Stomach smooth muscle (tissue), 2 donors: ENCODE measurements around the gene IL34.

Source experiments
- H3K27ac ChIP-seq: one replicate; pipeline ENCODE4 v1.7.0; 2013; ENCODE audit warnings: mild to moderate bottlenecking, low read length, inconsistent platforms
- H3K27me3 ChIP-seq, 2 donors: one replicate each; pipeline ENCODE4 v1.7.0; 2013; ENCODE audit warnings: low read length in 2 of 2; ENCODE audit not compliant: insufficient read depth in 2 of 2, control insufficient read depth in 1 of 2
- H3K36me3 ChIP-seq, 2 donors: one replicate each; pipeline ENCODE4 v1.7.0; 2013; ENCODE audit warnings: low read length in 2 of 2; ENCODE audit not compliant: control insufficient read depth in 2 of 2, insufficient read depth in 2 of 2
- H3K4me1 ChIP-seq: one replicate; pipeline ENCODE4 v1.7.0; 2013; ENCODE audit warnings: low read length; ENCODE audit not compliant: control insufficient read depth, insufficient read depth
- H3K4me3 ChIP-seq, 2 donors: one replicate each; pipeline ENCODE4 v1.7.0; 2013; ENCODE audit warnings: low read length in 2 of 2
- H3K9ac ChIP-seq, 2 donors: one replicate each; pipeline ENCODE4 v1.7.0; 2013; ENCODE audit warnings: low read length in 2 of 2, mild to moderate bottlenecking in 1 of 2
- H3K9me3 ChIP-seq, 2 donors: one replicate each; pipeline ENCODE4 v1.7.0; 2013; ENCODE audit warnings: low read length in 2 of 2; ENCODE audit not compliant: control insufficient read depth in 2 of 2
- donor health status: healthy.
- donor health status: Pancreatic carcinoma.

Gene IL34

DNA sequence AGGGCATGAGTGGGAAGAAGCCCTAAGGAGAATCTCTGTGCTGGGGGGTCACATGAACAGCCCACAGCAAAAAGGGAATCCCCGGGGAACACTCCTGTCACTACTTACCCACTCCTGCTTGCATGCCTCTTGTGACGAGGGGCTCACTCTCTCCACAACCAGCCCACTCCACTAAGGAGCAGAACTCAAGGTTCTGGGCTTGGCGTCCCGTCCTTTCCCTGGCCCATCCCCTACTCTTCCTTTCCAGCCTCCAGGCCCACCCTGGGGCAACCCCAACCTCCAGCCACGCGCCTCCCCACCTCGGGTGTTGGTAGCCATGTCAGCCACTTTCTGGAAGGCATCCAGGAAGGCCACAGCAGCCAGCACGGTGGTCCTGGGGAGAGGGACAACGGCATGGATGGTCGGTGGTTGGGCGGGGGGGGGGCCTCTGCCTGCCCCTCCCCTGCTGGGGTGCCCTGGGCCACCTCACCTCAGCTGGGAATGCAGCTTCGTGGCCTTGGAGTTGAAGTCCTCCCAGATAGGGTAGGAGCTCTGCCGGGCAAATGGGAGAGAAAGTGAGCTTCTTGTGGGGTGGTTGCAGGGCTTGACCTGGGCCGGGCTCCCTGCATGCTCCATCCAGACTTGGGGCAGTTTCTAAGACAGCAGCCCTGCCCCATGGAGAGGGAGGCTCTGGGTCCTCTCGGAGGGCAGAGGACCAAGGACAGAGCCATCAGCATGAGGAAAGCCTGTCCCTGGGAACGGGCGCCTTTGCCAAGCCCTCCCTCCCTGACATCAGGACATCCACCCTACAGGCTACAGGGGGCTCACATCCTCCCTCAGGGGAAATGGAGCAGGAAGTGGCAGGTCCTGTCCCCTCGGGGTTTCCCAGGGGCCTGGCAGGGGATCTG, 34.4 kb downstream of the IL34 start:
- Histone ChIP-seq H3K27me3 (no peaks in the 10 kb centered on the region), H3K9me3 (no peaks in the 10 kb centered on the region), H3K27ac (peak overlapping the region; percentile 78), H3K9ac (peak overlapping the region; percentile 36 to 82), H3K4me3 (peak overlapping the region; percentile 31 to 89), H3K4me1 (peaks cover 67% of the 10 kb centered on the region), H3K36me3 (peaks cover 31 to 36% of the 10 kb centered on the region in 2 donors)

DNA sequence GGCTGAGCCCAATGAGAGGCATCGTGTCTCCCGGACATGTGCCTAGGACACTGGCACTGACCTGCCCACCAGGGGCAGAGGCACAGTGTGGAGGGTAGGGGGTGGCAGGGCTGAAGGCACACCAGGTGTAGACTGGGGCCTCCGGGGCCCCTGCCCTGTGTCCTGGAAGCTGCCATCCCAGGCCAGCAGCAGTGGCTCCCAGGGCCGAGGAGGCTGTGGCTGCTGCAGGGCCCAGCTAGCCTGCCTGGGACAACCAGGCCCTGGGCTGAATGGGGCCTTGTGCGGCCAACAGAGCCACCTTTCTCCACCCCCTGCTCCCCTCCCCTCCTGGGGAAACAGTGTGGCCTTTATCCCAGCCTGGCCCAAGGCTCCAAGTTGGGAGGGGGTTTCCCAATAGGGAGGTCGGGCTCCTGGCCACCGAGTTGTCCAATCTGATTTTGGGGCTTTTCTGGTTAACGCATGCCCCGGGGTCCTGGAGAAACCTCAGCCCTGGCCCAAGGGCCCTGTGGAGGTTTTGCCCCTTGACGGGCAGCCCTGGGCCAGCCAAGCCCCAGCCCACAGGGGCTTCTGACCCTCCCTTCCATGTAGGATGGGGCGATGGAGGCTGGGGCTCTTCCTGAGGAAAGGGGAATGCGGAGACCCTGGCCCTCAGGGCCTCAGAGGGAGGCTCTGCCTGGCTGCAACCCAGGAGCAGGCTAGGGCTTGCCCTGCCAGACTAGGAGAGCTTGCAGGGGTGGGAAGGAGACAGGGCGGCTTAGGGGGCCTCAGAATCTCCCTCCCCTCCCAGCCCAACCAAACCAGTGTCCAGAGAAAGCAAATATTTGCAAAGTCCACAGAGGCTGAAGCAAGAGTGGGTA, 35.3 kb downstream of the IL34 start:
- Histone ChIP-seq H3K27ac (peak overlapping the region; percentile 76), H3K9ac (peak overlapping the region; percentile 55 to 82), H3K36me3 (peaks cover 22 to 28% of the 10 kb centered on the region in 2 donors), H3K4me1 (peaks cover 68% of the 10 kb centered on the region), H3K4me3 (peak overlapping the region; percentile 49 to 89), H3K27me3 (no peaks in the 10 kb centered on the region), H3K9me3 (no peaks in the 10 kb centered on the region)

DNA sequence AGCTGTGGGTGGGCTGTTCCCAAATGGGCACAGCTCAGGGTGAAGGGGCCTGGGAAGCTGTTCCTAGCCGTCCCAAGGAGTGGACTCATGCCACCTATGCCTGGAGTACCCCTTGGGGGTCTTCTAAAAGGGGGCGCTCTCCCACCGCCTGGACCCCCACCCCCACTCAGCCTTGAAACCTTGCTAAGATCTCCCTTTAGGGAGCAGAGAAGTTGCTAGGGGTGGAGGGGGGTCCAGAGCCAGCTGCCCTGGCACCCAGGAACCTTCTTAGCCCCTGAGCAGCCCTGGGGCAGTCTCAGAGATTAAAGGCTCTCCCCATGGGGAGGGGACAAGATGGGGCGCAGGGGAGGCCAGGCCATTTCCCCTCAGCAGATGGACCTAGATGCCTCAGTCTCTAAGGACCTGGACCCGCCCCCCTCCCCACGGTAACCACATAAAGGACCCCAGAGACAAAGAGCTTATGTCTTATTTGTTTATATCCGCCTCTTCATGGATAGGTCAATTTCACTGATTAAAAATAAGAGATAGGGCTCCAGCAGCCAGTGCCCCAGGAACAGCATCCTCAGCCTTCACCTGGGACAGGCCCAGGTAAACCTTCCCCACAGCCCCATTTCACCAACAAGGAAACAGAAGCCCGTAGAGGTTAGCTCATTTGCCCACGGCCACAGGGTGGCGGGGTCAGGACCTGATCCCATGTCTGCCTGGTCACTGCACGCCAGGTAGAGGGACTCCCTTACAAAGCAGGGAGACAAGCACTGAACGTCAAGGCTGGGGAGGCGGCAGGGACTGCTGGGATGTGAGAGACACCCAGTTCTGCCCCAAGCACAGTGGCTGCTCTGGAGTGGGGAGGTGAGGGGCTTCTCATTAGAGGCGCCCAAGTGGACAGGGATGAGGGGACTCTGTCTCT, 36.1 kb downstream of the IL34 start:
- Histone ChIP-seq H3K4me3 (peak overlapping the region; percentile 49 to 89), H3K9me3 (no peaks in the 10 kb centered on the region), H3K27ac (peak overlapping the region; percentile 76), H3K36me3 (peaks cover 14 to 22% of the 10 kb centered on the region in 2 donors), H3K9ac (peak overlapping the region; percentile 13 to 82), H3K27me3 (no peaks in the 10 kb centered on the region), H3K4me1 (peaks cover 77% of the 10 kb centered on the region)

DNA sequence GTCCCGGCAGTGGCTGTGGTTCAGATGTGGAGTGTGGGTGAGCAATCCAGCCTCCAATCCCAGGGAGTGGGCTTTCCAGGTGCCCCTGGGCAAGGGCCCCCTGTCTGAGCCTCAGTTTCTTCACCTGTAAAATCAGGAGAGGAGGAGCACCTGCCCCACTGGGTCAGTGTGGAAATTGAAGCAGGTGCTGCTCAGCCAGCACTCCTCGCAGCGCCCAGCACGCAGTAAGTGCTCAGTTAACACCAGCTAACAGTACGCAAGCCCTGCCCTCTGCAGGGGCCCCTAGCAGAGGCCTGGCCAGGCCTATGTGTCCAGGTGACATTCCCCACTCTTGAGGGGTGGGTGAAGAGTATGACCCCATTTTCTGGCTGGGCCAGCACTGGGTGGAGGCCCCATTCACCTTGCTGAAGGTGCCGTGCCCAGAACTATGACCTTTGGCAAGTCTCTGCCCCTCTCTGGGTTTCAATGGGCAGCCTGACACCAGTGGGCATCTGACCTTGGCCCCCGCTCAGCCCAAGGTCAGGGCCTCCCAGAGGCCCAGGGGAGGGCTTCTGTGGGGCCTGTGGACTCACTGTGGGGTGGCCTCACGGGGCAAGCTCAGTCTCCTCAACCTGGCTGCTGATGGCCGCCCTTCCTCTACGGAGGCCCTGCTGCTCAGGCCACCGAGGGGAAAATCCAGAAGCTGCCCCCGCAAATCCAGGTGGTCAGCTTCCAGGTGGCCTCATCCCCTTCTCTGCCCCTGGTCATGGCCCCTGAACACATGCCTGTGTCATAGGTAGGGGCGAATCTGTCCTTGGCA, 37.0 kb downstream of the IL34 start:
- Histone ChIP-seq H3K4me3 (peak overlapping the region; percentile 89 to 91), H3K4me1 (peaks cover 85% of the 10 kb centered on the region), H3K27me3 (no peaks in the 10 kb centered on the region), H3K9ac (peak overlapping the region; percentile 68 to 82), H3K27ac (peak overlapping the region; percentile 76), H3K9me3 (no peaks in the 10 kb centered on the region), H3K36me3 (peaks cover 9 to 14% of the 10 kb centered on the region in 2 donors)

DNA sequence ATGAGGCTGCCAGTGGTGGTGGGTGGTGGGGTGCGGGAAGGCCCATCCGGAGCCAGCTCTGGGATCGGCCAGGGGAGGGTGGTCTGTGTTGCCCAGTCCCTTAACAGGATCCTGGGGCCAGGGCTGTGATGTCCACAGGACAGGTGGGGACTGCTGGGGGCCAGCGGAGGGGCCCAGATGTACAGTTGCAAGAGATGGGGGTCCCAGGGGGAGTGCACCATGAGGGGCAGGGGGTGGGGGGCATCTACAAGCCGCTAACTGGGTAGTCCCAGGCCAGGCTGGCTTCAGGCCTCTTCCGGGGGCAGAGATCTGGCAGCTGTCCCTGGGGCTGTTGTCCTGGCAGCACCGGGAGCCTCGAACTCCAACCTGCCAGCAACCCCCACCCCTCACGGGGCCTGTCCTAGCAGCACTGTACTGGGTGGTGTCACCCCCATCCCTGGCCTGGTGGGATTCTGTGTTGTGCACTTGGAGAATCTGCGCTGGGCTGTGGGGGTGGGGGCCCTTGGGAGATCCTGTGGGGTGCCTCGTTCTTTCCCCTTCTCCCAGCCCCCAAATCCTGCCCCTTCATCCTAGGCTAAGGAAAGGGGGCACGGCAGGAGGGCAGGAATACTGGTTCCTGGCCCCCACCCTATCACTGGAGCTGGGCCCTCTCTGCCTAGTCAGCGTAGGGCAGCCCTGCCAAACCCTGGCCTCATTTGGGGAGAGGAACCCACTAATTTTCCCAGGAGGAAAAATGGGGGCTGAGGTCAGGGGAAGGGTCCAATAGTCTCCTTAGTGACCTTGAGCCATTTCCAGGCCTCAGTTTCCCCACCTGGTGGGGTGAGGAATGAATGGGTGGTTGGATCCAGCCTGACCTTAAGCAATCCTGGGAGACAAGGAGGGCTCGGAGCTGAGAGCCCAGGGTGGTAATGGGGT, 38.0 kb downstream of the IL34 start:
- peaks cover 0 to 8% of the 10 kb centered on the region in 2 donors for H3K36me3 ChIP-seq
- H3K4me3 ChIP-seq, result peak overlapping the region; percentile 89 to 91
- no peaks in the 10 kb centered on the region for H3K9me3 ChIP-seq
- peak overlapping the region; percentile 74 to 82 for H3K9ac ChIP-seq
- no peaks in the 10 kb centered on the region for H3K27me3 ChIP-seq
- peak overlapping the region; percentile 76 for H3K27ac ChIP-seq
- H3K4me1 ChIP-seq, result peaks cover 87% of the 10 kb centered on the region

DNA sequence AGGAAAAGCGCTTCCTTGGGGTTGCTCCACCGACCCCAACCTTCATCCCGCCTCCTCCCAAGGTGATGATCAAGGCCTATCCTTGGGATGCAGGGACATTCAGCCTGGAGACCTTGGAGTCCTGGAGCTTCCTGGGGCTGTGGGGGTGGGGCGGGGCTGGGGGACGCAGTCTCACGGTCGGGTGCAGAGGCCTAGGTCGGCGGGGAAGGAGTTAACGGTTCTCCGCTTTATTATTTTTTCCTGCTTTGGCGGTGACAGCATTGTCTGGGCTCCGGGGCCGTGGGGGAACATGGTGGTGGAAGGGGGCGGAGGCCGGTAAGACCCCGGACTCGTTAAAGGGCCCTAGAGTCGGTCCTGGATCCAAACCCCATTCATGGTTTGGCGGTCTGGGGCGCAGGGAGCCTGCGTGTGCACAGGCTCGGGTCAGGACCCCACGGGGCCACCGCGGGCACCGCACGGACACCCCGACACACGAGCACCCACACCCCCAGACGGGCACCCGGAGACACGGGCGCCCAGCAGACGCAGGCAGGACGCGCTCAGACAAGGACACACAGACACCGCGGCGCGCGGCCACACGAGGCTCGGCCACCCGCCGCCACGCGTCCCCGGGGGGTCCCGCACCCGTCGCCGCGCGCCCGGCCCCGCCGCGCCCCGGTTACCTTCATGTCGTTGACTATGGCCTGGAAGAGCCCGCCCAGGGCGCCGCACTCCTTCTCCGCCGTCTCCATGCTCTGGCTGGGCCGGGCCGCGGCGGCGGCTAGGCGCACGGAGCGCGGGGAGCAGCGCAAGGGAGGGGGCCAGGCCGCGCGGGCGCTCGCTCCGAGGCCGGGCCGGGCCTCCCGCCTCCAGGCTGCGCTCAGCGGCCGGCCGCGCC, 38.9 kb downstream of the IL34 start:
- no peaks in the 10 kb centered on the region for H3K9me3 ChIP-seq
- H3K4me1 ChIP-seq, result peaks cover 89% of the 10 kb centered on the region
- peak overlapping the region; percentile 74 to 82 for H3K9ac ChIP-seq
- H3K27me3 ChIP-seq, result no peaks in the 10 kb centered on the region
- peak overlapping the region; percentile 89 to 91 for H3K4me3 ChIP-seq
- H3K27ac ChIP-seq, result peak overlapping the region; percentile 76
- H3K36me3 ChIP-seq, result peaks cover 0 to 8% of the 10 kb centered on the region in 2 donors

DNA sequence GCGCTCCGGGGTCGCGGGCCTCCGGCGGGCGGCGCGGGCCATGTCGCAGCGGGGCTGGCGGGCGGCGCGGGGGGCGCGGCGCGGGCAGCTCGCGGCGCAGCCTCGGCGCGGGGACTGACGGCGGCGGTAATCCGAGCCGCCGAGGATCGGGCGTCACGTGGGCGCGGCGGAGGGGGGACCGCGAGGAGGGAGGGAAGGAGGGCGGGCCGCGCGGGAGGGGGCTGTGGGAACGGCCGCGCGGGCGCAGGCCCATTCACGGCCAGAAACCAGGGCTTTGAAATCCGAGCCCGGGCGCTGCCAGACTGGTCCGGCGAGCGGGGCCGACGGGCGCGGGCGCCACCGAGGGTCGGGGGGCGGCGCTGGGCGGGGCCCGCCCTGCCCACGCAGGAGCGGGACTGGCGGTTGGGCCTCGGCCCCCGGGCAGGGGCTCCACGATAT, 39.6 kb downstream of the IL34 start, which contains the start of gene MTSS2:
Gene MTSS2 (minus strand): TSS at position 116 of the 438 bp plus-strand sequence. CDS start 262 bp downstream, outside the sequence.
- H3K4me3 ChIP-seq, result peak within 1 kb of the TSS; percentile 89 to 91
- H3K9ac ChIP-seq, result peak within 1 kb of the TSS; percentile 80 to 82
- no peaks in the 10 kb centered on the region for H3K9me3 ChIP-seq
- peaks cover 0 to 6% of the 10 kb centered on the region in 2 donors for H3K36me3 ChIP-seq
- peak within 1 kb of the TSS; percentile 98 for H3K27ac ChIP-seq
- peaks cover 89% of the 10 kb centered on the region for H3K4me1 ChIP-seq
- no peaks in the 10 kb centered on the region for H3K27me3 ChIP-seq

DNA sequence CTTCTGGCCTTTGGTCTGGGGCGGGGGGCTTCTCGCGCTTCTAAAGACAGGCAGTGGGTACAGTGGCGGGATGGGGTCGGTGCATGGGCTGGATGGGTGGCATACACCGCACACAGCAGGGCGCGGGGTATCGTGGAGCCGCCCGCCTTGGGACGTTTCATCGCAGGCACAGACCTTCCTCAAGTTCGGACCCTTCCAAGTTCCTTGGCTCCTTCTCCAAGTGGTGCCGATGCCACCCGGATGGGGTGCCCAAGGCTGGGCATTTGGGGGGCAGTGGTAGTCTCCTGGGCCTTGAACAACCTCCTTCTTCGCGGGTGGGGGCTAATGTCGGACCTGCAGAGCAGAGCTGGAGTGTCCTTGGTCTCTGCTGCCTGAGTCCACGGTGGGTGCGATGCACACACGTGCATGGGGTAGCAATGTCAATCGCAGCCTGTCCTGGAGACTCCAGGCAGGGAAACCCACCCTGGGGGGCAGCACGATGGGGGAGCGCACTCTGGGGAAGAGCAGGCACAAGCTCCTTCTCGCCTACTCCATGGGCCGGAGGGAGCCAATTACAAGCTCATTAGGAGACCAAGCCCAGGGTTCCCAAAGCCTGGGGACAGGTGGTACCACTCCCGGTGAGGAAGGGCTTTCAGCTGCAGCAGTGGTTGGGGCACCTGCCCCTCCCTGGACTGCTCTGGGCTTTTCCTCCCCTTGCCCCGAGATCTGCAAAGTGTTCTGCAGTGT, 40.2 kb downstream of the IL34 start:
- Histone ChIP-seq H3K27me3 (no peaks in the 10 kb centered on the region), H3K4me1 (peaks cover 89% of the 10 kb centered on the region), H3K36me3 (peaks cover 0 to 6% of the 10 kb centered on the region in 2 donors), H3K4me3 (peak overlapping the region; percentile 65 to 73), H3K9ac (peak overlapping the region; percentile 80 to 82), H3K27ac (peak overlapping the region; percentile 98), H3K9me3 (no peaks in the 10 kb centered on the region)
